Loucy (cell line): ENCODE measurements around the gene COL5A1.

Experiments
- H2AFZ ChIP-seq: fragments of 200-600 bp; sonication (generic); 2 replicates; pipeline ENCODE4 v1.6.0; 2016; ENCODE audit warnings: antibody characterized with exemption, mild to moderate bottlenecking, low read length, moderate library complexity
- H3F3A ChIP-seq: fragments of 200-600 bp; 2 replicates; pipeline ENCODE4 v1.6.0; 2016; ENCODE audit warnings: antibody characterized with exemption, low read depth, mild to moderate bottlenecking
- H3K27me3 ChIP-seq: fragments of 200-600 bp; sonication (generic); 2 replicates; pipeline ENCODE4 v1.6.1; 2014; ENCODE audit warnings: low read length, mild to moderate bottlenecking; ENCODE audit not compliant: insufficient read depth, poor library complexity, severe bottlenecking
- H3K36me3 ChIP-seq: fragments of 200-600 bp; sonication (generic); 2 replicates; pipeline ENCODE4 v1.6.1; 2016; ENCODE audit warnings: low read length; ENCODE audit not compliant: insufficient read depth
- H3K4me1 ChIP-seq: fragments of 200-600 bp; sonication (generic); 2 replicates; pipeline ENCODE4 v1.5.1; 2014; ENCODE audit warnings: low read length, mild to moderate bottlenecking; ENCODE audit not compliant: insufficient read depth, poor library complexity, severe bottlenecking
- H3K4me2 ChIP-seq: fragments of 200-600 bp; sonication (generic); 2 replicates; pipeline ENCODE4 v1.6.0; 2014; ENCODE audit warnings: antibody characterized with exemption, low read length, low read depth, mild to moderate bottlenecking; ENCODE audit not compliant: poor library complexity, severe bottlenecking
- H3K4me3 ChIP-seq: fragments of 200-600 bp; sonication (generic); 2 replicates; pipeline ENCODE4 v1.5.1; 2014; ENCODE audit warnings: low read length, mild to moderate bottlenecking, mixed read lengths; ENCODE audit not compliant: poor library complexity, severe bottlenecking
- H3K79me2 ChIP-seq: fragments of 200-600 bp; sonication (generic); 2 replicates; pipeline ENCODE4 v1.6.1; 2014; ENCODE audit warnings: low read length; ENCODE audit not compliant: insufficient read depth
- H3K9ac ChIP-seq: fragments of 200-600 bp; sonication (generic); 2 replicates; pipeline ENCODE4 v1.6.0; 2014; ENCODE audit warnings: mild to moderate bottlenecking, low read depth, low read length, moderate library complexity; ENCODE audit not compliant: poor library complexity, severe bottlenecking
- H3K9me2 ChIP-seq: fragments of 200-600 bp; sonication (generic); replicated peaks from 2 replicates; pipeline ENCODE4 v1.6.1; 2016; ENCODE audit warnings: low read depth, low read length, mixed read lengths
- H3K9me3 ChIP-seq: fragments of 200-600 bp; sonication (generic); 2 replicates; pipeline ENCODE4 v1.6.1; 2014; ENCODE audit warnings: mild to moderate bottlenecking, antibody characterized with exemption, low read length, low read depth; ENCODE audit not compliant: insufficient read depth
- H4K20me1 ChIP-seq: fragments of 200-600 bp; sonication (generic); 2 replicates; pipeline ENCODE4 v1.6.0; 2014; ENCODE audit warnings: antibody characterized with exemption, low read length, mild to moderate bottlenecking; ENCODE audit not compliant: insufficient read depth, poor library complexity, severe bottlenecking
- CTCF ChIP-seq: fragments of 200-600 bp; sonication (generic); conservative IDR thresholded peaks from 2 replicates; pipeline ENCODE4 v1.5.1; 2014; ENCODE audit warnings: mild to moderate bottlenecking, antibody characterized with exemption, low read length
- EZH2phosphoT487 ChIP-seq: fragments of 200-600 bp; IDR thresholded peaks from 2 replicates; pipeline ENCODE4 v1.6.1; 2018; ENCODE audit warnings: antibody characterized with exemption, mild to moderate bottlenecking, moderate library complexity, borderline replicate concordance

Gene COL5A1

GRCh38 chr9:134655586-134656333, 14.2 kb downstream of the COL5A1 start:
- no peak overlapping the region for H3K9ac ChIP-seq
- H3K4me1 ChIP-seq: no peaks in the 10 kb centered on the region
- no peaks in the 10 kb centered on the region for H3K79me2 ChIP-seq
- H3F3A ChIP-seq: no peaks in the 10 kb centered on the region
- no peaks in the 10 kb centered on the region for H4K20me1 ChIP-seq
- H3K4me3 ChIP-seq: no peak overlapping the region
- no peak overlapping the region for H2AFZ ChIP-seq
- no peaks in the 10 kb centered on the region for H3K9me2 ChIP-seq
- H3K9me3 ChIP-seq: peaks cover 6% of the 10 kb centered on the region; the same call in 1 of the 2 replicates
- TF ChIP-seq EZH2phosphoT487 (no peak), CTCF (no peak)
- no peaks in the 10 kb centered on the region for H3K27me3 ChIP-seq
- H3K36me3 ChIP-seq: no peaks in the 10 kb centered on the region
- no peak overlapping the region for H3K4me2 ChIP-seq

GRCh38 chr9:134656334-134657006, 14.9 kb downstream of the COL5A1 start:
- no peak overlapping the region for H2AFZ ChIP-seq
- peaks cover 13% of the 10 kb centered on the region; the same call in 1 of the 2 replicates for H3K9me3 ChIP-seq
- no peak overlapping the region for H3K4me3 ChIP-seq
- H4K20me1 ChIP-seq: no peaks in the 10 kb centered on the region
- no peaks in the 10 kb centered on the region for H3K27me3 ChIP-seq
- no peak overlapping the region for H3K9ac ChIP-seq
- H3K9me2 ChIP-seq: no peaks in the 10 kb centered on the region
- no peak overlapping the region for H3K4me2 ChIP-seq
- H3F3A ChIP-seq: no peaks in the 10 kb centered on the region
- no peaks in the 10 kb centered on the region for H3K36me3 ChIP-seq
- H3K79me2 ChIP-seq: no peaks in the 10 kb centered on the region
- peak; percentile 41; the same call in 1 of the 2 replicates for TF ChIP-seq CTCF
- no peak for TF ChIP-seq EZH2phosphoT487
- no peaks in the 10 kb centered on the region for H3K4me1 ChIP-seq

GRCh38 chr9:134657666-134658377, 16.2 kb downstream of the COL5A1 start:
- TF ChIP-seq CTCF: no peak
- no peak for TF ChIP-seq EZH2phosphoT487
- Histone ChIP-seq H3K9me2 (no peaks in the 10 kb centered on the region), H3K4me3 (no peak overlapping the region), H3K27me3 (no peaks in the 10 kb centered on the region), H2AFZ (no peak overlapping the region), H3F3A (no peaks in the 10 kb centered on the region), H3K4me2 (no peak overlapping the region), H4K20me1 (no peaks in the 10 kb centered on the region), H3K9me3 (peaks cover 13% of the 10 kb centered on the region; the same call in 1 of the 2 replicates), H3K36me3 (no peaks in the 10 kb centered on the region), H3K9ac (no peak overlapping the region), H3K79me2 (no peaks in the 10 kb centered on the region), H3K4me1 (no peaks in the 10 kb centered on the region)
